DMS53 treated with DMSO at 0.1 percent for 48 hours (cell line): ENCODE results near the gene CDK5R2.
A peak's percentile ranks its signal among the peaks of the same experiment; 100 is the strongest.

Source experiments
- DNase-seq: peaks from one replicate; lab custom pipeline; 2025; ENCODE audit not compliant: unreplicated experiment; lab: John Stamatoyannopoulos, UW

CDK5R2 gene

DNA sequence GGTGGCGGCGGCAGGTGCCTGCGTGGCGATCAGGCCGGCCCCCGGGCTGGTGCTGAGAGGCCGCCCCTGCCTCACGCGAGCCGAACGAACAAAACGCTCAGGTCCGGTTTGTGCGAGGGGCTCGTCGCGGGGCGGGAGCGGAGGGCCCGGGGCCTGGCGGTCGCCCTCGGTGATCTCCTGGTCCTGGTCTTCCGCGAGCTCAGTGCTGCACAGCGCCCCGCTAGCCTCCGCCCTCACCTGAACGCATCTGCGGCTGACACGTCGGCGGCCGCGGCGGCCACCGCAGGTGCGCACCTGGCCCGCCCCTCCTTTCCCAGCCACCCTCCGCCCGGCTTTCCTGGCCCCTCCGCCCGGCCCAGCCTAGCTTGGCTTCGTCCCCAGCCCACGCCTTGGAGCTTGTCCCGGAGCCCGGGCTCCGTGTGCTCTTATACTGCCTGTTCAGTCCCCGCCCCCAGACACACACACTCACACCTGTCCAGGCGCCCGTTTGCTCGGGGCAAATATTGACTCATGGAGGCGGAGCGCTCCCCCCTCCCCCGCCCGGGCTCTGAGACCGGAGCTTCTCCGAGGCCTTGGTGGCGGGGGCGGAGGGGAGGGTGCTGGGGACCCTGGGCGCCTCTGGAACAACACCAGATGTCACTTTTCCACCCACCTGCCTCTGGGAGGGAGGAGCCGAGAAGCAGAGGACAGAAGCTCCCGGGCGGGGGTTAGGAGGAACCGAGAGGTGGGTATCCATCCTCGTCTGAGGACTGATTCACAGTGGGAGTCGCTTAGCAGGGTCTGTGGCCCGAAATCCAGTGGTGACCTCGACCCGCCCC, 42.3 kb downstream of the CDK5R2 start:
- DNase-seq: peak; percentile 85

- peak; percentile 85 for DNase-seq
Observed at GRCh38 chr2:219002395-219003266, 43.2 kb downstream of the CDK5R2 start.

DNA sequence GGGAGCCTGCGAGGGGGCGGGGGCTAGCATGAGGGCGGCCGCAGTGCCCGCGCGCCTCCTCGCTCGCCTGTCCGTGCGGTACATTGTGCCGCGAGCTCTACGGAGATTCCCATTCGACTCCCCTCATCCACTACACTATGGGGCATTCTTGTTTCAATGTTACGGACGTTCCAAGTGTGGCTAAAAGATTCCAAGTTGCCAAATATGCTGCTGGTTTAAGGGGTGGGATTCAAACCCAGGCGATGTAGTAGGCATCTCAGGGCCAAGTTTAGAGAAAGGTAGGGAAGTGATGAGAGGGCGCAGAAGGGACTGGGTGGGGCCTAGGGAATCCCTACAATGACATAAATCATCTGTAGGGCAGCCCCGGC, 43.8 kb downstream of the CDK5R2 start:
- no peak for DNase-seq

DNA sequence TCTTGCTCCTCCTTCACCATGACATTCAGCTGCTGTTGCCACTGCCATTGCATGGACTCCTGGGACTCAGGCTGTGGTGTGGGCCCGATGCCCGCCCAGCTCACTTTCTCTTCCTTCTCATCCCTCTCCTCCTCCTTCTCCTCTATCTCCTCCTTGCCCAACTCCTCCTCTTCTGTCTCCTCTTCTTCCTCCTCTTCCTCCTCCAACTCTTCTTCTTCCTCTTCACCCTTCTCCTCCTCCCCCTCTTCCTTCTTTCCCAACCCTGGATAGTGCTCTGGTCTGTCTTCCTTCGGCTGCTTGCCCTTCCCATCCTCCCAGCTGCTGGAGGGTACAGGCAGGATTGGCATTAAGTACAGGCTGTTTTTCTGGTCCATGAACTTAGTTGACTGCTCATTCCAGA, 44.5 kb downstream of the CDK5R2 start:
- DNase-seq: no peak

GRCh38 chr2:219009294-219009693, 49.8 kb downstream of the CDK5R2 start:
- no peak for DNase-seq

GRCh38 chr2:219010162-219010756, 50.8 kb downstream of the CDK5R2 start:
- DNase-seq: no peak

- DNase-seq: no peak
Observed at GRCh38 chr2:219010873-219011272, 51.4 kb downstream of the CDK5R2 start.
